H9 (cell line): ENCODE results near the gene PRDM11. TPM values are rescaled to one million over a fixed set of nuclear protein-coding genes. Genes with fewer than 3 reads are reported as not detected.

ENCODE experiments used
- DNase-seq: peaks from one replicate; pipeline ENCODE4 v3.0.0-alpha.2; 2017
- H2AFZ ChIP-seq: one replicate; pipeline ENCODE4 v1.6.1; 2013; ENCODE audit warnings: mild to moderate bottlenecking, low read length, control low read depth, moderate library complexity
- H2AK5ac ChIP-seq: 2 replicates; pipeline ENCODE4 v1.6.1; 2013; ENCODE audit warnings: low read length, control low read depth, mixed read lengths; ENCODE audit not compliant: insufficient read length
- H2BK120ac ChIP-seq: one replicate; pipeline ENCODE4 v1.6.1; 2013; ENCODE audit warnings: low read depth, mild to moderate bottlenecking, low read length, control low read depth, inconsistent platforms; ENCODE audit not compliant: poor library complexity, severe bottlenecking
- H2BK12ac ChIP-seq: 2 replicates; pipeline ENCODE4 v1.6.1; 2013; ENCODE audit warnings: low read length, control low read depth, mixed read lengths, low read depth; ENCODE audit not compliant: insufficient read length
- H2BK15ac ChIP-seq: 2 replicates; pipeline ENCODE4 v1.6.1; 2013; ENCODE audit warnings: low read depth, low read length, control low read depth
- H2BK20ac ChIP-seq: one replicate; pipeline ENCODE4 v1.6.1; 2013; ENCODE audit warnings: low read depth, mild to moderate bottlenecking, low read length, control low read depth, inconsistent platforms; ENCODE audit not compliant: poor library complexity, severe bottlenecking
- H2BK5ac ChIP-seq: 2 replicates; pipeline ENCODE4 v1.6.1; 2013; ENCODE audit warnings: low read length, control low read depth, mixed read lengths; ENCODE audit not compliant: insufficient read length
- H3K14ac ChIP-seq: 2 replicates; pipeline ENCODE4 v1.6.1; 2013; ENCODE audit warnings: low read length, control low read depth; ENCODE audit not compliant: insufficient read depth
- H3K18ac ChIP-seq: 2 replicates; pipeline ENCODE4 v1.6.1; 2013; ENCODE audit warnings: low read depth, mild to moderate bottlenecking, mixed read lengths, low read length, control low read depth; ENCODE audit not compliant: insufficient read length
- H3K23ac ChIP-seq: 2 replicates; pipeline ENCODE4 v1.6.1; 2013; ENCODE audit warnings: low read length, control low read depth, mixed read lengths, low read depth; ENCODE audit not compliant: insufficient read length
- H3K23me2 ChIP-seq: 2 replicates; pipeline ENCODE4 v1.6.1; 2013; ENCODE audit warnings: low read depth, mild to moderate bottlenecking, mixed read lengths, low read length, control low read depth; ENCODE audit not compliant: insufficient read length, poor library complexity, severe bottlenecking
- H3K27ac ChIP-seq: 2 replicates; pipeline ENCODE4 v1.5.1; 2013; ENCODE audit warnings: low read length, control low read depth, mixed read lengths, low read depth; ENCODE audit not compliant: insufficient read length
- H3K27me3 ChIP-seq: 2 replicates; pipeline ENCODE4 v1.6.1; 2013; ENCODE audit warnings: low read length, control low read depth, inconsistent platforms; ENCODE audit not compliant: insufficient read depth
- H3K4ac ChIP-seq: 2 replicates; pipeline ENCODE4 v1.6.1; 2013; ENCODE audit warnings: low read depth, mild to moderate bottlenecking, control low read depth, inconsistent platforms, low read length, moderate library complexity
- H3K4me1 ChIP-seq: 2 replicates; pipeline ENCODE4 v1.6.1; 2013; ENCODE audit warnings: low read length, control low read depth, inconsistent platforms; ENCODE audit not compliant: insufficient read depth
- H3K4me2 ChIP-seq: 2 replicates; pipeline ENCODE4 v1.6.1; 2013; ENCODE audit warnings: low read length, control low read depth, mixed read lengths; ENCODE audit not compliant: insufficient read length, insufficient read depth
- H3K56ac ChIP-seq: 2 replicates; pipeline ENCODE4 v1.6.1; 2013; ENCODE audit warnings: low read depth, mild to moderate bottlenecking, mixed read lengths, low read length, control low read depth; ENCODE audit not compliant: insufficient read length
- H3K79me1 ChIP-seq: 2 replicates; pipeline ENCODE4 v1.6.1; 2013; ENCODE audit warnings: low read depth, mild to moderate bottlenecking, moderate library complexity, low read length, control low read depth, inconsistent platforms; ENCODE audit not compliant: insufficient read depth, poor library complexity, severe bottlenecking
- H3K79me2 ChIP-seq: 2 replicates; pipeline ENCODE4 v1.6.1; 2013; ENCODE audit warnings: low read length, control low read depth, inconsistent platforms; ENCODE audit not compliant: insufficient read depth
- H3K9ac ChIP-seq: 2 replicates; pipeline ENCODE4 v1.6.1; 2013; ENCODE audit warnings: low read length, control low read depth, mixed read lengths; ENCODE audit not compliant: insufficient read length; ENCODE audit errors: extremely low read depth
- H3K9me3 ChIP-seq: one replicate; pipeline ENCODE4 v1.6.1; 2013; ENCODE audit warnings: low read depth, low read length, inconsistent platforms; ENCODE audit not compliant: control insufficient read depth
- H3T11ph ChIP-seq: one replicate; pipeline ENCODE4 v1.6.1; 2013; ENCODE audit warnings: mild to moderate bottlenecking, low read length, control low read depth, inconsistent platforms
- H4K20me1 ChIP-seq: one replicate; pipeline ENCODE4 v1.6.1; 2013; ENCODE audit not compliant: control insufficient read depth, insufficient read length, insufficient read depth
- H4K5ac ChIP-seq: 2 replicates; pipeline ENCODE4 v1.6.1; 2013; ENCODE audit warnings: low read depth, mild to moderate bottlenecking, mixed read lengths, low read length, control low read depth; ENCODE audit not compliant: insufficient read length
- H4K8ac ChIP-seq: replicated peaks from 2 replicates; pipeline ENCODE4 v1.6.1; 2013; ENCODE audit warnings: low read length, control low read depth, mixed read lengths, low read depth; ENCODE audit not compliant: insufficient read length
- H4K91ac ChIP-seq: 2 replicates; pipeline ENCODE4 v1.6.1; 2013; ENCODE audit warnings: low read depth, mild to moderate bottlenecking, moderate library complexity, mixed read lengths, low read length, control low read depth; ENCODE audit not compliant: insufficient read length
- H3K27ac Mint-ChIP-seq, 3 experiments: 2 replicates in 2 of 3; 3 replicates in 1 of 3; pipeline ENCODE4 v1.8.0; 2020 to 2021; ENCODE audit warnings: mixed read lengths in 3 of 3, mild to moderate bottlenecking in 1 of 3, moderate library complexity in 1 of 3
- H3K27me3 Mint-ChIP-seq: 2 replicates; pipeline ENCODE4 v1.8.0; 2021; ENCODE audit warnings: low read depth, mild to moderate bottlenecking, moderate library complexity, mixed read lengths
- H3K36me3 Mint-ChIP-seq, 3 experiments: 2 replicates in 2 of 3; 3 replicates in 1 of 3; pipeline ENCODE4 v1.8.0; 2020 to 2021; ENCODE audit warnings: low read depth in 3 of 3, mixed read lengths in 3 of 3; ENCODE audit not compliant: insufficient read depth in 1 of 3
- H3K4me1 Mint-ChIP-seq, 2 experiments: 2 replicates each; pipeline ENCODE4 v1.8.0; 2020; ENCODE audit warnings: mixed read lengths in 2 of 2
- H3K4me3 Mint-ChIP-seq, 2 experiments: 2 replicates in 1 of 2; 3 replicates in 1 of 2; pipeline ENCODE4 v1.8.0; 2020 to 2021; ENCODE audit warnings: mild to moderate bottlenecking in 2 of 2, mixed read lengths in 2 of 2, moderate library complexity in 1 of 2
- H3K9me3 Mint-ChIP-seq, 2 experiments: 2 replicates in 1 of 2; 3 replicates in 1 of 2; pipeline ENCODE4 v1.8.0; 2020; ENCODE audit warnings: mild to moderate bottlenecking in 2 of 2, mixed read lengths in 2 of 2, moderate library complexity in 1 of 2
- CTCF ChIP-seq: fragments of 200-600 bp; sonication (generic); conservative IDR thresholded peaks from 3 replicates; pipeline ENCODE4 v1.8.0; 2021; ENCODE audit warnings: antibody characterized with exemption, mild to moderate bottlenecking
- WGBS: extraction: QIAGEN DNeasy Blood & Tissue Kit; methylation state at CpG from one replicate; pipeline ENCODE4 v1.1.7; 2013; ENCODE audit warnings: missing lambda C conversion rate, low lambda C conversion rate, mixed read lengths; ENCODE audit not compliant: insufficient read length; ENCODE audit errors: extremely low coverage; 5-methylcytosine and 5-hydroxymethylcytosine counted together
- total RNA-seq: library from RNA; stranded (reverse); gene quantifications from 2 replicates; pipeline ENCODE4 v1.2.1, GENCODE V29; 2021

Gene PRDM11
- total RNA-seq, 1 experiment from 2014 or later: 11.5 TPM

GRCh38 chr11:45100339-45100738 lies 46.1 kb upstream of the PRDM11 start:
- no peak overlapping the region for H2BK12ac ChIP-seq
- no peak overlapping the region for H3K9ac ChIP-seq
- no peak overlapping the region for H2AK5ac ChIP-seq
- no peaks in the 10 kb centered on the region for H3K27me3 ChIP-seq
- Mint-ChIP-seq H3K9me3 (no peaks in the 10 kb centered on the region), H3K4me3 (no peak overlapping the region), H3K4me1 (peaks cover 15 to 32% of the 10 kb centered on the region in 2 experiments), H3K36me3 (no peaks in the 10 kb centered on the region), H3K27me3 (peaks cover 12% of the 10 kb centered on the region), H3K27ac (peak overlapping the region in 1 of 3 experiments; percentile 8; a peak in 1 of 7 replicates)
- H2BK5ac ChIP-seq: no peak overlapping the region
- no peak overlapping the region for H3T11ph ChIP-seq
- no peak overlapping the region for H3K27ac ChIP-seq
- no peak overlapping the region for H3K18ac ChIP-seq
- no peak overlapping the region for H2BK20ac ChIP-seq
- TF ChIP-seq CTCF: no peak
- no peak overlapping the region for H3K4me2 ChIP-seq
- no peak overlapping the region for H3K56ac ChIP-seq
- WGBS: no CpG with 5 or more reads among the region's 2 CpGs
- no peaks in the 10 kb centered on the region for H3K79me2 ChIP-seq
- no peaks in the 10 kb centered on the region for H3K4me1 ChIP-seq
- H4K20me1 ChIP-seq: no peaks in the 10 kb centered on the region
- H3K14ac ChIP-seq: no peak overlapping the region
- no peak overlapping the region for H3K4ac ChIP-seq
- no peak overlapping the region for H4K8ac ChIP-seq
- no peak overlapping the region for H4K5ac ChIP-seq
- DNase-seq: peak; percentile 84
- H3K23me2 ChIP-seq: no peaks in the 10 kb centered on the region
- H3K79me1 ChIP-seq: no peaks in the 10 kb centered on the region
- no peak overlapping the region for H2BK120ac ChIP-seq
- H4K91ac ChIP-seq: no peak overlapping the region
- H3K9me3 ChIP-seq: no peaks in the 10 kb centered on the region
- H2BK15ac ChIP-seq: no peak overlapping the region
- H2AFZ ChIP-seq: no peak overlapping the region
- no peak overlapping the region for H3K23ac ChIP-seq
